Measurements from ENCODE around the gene FXR2. TPM values are rescaled to one million over a fixed set of nuclear protein-coding genes. Genes with fewer than 3 reads are reported as not detected.
"Not testable (repeated sequence)": the region's sequence is repeated elsewhere in the genome, so short reads cannot be mapped to it uniquely, and the experiment has no call there.

Gene FXR2
- total and polyA plus RNA-seq, 3 donors from 2014 or later, result 53.8 to 76.0 (median 60.3) TPM

DNA sequence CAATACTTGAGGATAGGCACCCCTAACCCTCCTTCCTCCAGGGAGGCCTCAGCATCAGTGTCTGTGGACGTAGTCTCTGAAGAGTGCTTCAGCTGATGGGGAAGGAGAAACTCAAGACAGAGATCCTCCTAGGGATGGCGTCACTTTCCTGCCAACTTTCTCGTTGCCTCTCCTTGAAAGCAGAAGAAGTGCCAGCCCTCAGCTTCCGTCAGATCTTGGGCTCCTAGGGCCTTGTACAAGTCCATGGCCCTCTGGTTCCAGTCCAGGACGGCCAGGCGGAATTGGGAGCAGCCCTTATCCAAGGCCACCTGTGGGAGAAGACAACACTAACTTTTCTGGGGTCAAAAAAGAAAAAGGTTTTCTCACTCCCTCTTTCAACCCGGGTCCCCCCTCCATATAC is 11.6 kb upstream of the FXR2 start:
- WGBS, 2 donors, result 45 to 54% methylated on average over 7 of the region's 7 CpGs
- peak; percentile 72 for DNase-seq
- H3K4me3 ChIP-seq, result no peak overlapping the region

DNA sequence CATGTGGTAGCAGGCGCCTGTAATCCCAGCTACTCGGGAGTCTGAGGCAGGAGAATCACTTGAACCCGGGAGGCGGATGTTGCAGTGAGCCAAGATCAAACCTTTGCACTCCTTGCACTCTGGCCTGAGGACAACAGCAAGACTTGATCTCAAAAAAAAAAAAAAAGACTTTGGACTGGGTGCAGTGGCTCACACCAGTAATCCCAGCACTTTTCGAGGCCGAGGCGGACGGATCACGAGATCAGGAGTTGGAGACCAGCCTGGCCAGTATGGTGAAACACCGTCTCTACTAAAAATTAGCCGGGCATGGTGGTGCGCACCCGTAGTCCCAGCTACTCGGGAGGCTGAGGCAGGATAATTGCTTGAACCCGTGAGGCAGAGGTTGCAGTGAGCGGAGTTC is 11.1 kb upstream of the FXR2 start:
- DNase-seq; intact Hi-C loops (cut with DNase I; ENCODE audit: low total_unique reads); H3K36me3 ChIP-seq (ENCODE audit: low read depth, missing control alignments); H3K27me3 ChIP-seq; H3K4me3 ChIP-seq; H3K9me3 ChIP-seq: not testable (repeated sequence)
- 91 to 97% methylated on average over 16 of the region's 16 CpGs for WGBS, 2 donors
- Histone ChIP-seq H3K27ac (peak overlapping the region in 1 of 2 donors; percentile 98), H3K4me1 (peaks cover 15% of the 10 kb centered on the region)

More for the DNA sequence above, 11.6 kb upstream of the FXR2 start:
- Histone ChIP-seq H3K36me3 (ENCODE audit: low read depth, missing control alignments) (no peaks in the 10 kb centered on the region), H3K4me1 (peaks cover 18% of the 10 kb centered on the region), H3K27me3 (no peaks in the 10 kb centered on the region), H3K9me3 (no peaks in the 10 kb centered on the region), H3K27ac (peak overlapping the region; percentile 96 to 98)
- intact Hi-C loops (cut with DNase I; ENCODE audit: low total_unique reads), result no loop called here
- TF ChIP-seq, protein P1, sequence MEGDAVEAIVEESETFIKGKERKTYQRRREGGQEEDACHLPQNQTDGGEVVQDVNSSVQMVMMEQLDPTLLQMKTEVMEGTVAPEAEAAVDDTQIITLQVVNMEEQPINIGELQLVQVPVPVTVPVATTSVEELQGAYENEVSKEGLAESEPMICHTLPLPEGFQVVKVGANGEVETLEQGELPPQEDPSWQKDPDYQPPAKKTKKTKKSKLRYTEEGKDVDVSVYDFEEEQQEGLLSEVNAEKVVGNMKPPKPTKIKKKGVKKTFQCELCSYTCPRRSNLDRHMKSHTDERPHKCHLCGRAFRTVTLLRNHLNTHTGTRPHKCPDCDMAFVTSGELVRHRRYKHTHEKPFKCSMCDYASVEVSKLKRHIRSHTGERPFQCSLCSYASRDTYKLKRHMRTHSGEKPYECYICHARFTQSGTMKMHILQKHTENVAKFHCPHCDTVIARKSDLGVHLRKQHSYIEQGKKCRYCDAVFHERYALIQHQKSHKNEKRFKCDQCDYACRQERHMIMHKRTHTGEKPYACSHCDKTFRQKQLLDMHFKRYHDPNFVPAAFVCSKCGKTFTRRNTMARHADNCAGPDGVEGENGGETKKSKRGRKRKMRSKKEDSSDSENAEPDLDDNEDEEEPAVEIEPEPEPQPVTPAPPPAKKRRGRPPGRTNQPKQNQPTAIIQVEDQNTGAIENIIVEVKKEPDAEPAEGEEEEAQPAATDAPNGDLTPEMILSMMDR (IDR thresholded peaks at IDR 0.05), result no peak
- TF ChIP-seq POLR2A (IDR thresholded peaks at IDR 0.05), result no peak

DNA sequence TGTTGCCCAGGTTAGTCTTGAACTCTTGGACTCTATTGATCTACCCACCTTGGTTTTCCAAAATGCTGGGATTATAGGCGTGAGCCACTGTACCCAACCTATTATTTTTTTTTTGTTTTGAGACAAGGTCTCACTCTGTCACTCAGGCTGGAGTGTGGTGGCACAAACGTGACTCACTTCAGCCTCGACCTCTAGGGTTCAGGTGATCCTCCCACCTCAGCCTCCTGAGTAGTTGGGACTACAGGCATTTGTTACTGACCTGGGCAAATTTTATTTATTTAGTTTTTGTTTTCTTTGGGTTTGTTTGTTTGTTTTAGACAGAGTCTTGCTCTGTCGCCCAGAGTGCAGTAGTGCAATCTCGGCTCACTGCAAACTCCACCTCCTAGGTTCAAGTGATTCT is 9.0 kb upstream of the FXR2 start:
- intact Hi-C loops (cut with DNase I; ENCODE audit: low total_unique reads), result no loop called here

DNA sequence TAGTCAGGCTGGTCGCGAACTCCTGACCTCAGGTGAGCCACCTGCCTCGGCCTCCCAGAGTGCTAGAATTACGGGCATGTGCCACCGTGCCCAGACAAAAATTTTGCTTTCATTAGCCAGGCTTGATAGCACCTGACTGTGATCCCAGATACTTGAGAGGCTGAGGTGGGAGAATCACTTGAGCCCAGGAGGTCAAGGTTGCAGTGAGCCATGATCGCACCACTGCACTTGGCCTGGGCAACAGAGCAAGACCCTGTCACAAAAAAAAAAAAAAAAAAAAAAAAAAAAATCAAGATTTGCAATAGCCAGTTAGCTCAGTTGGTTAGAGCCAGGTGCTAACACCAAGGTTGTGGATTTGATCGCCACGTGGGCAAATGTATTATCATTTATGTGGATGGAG is 6.1 kb upstream of the FXR2 start:
- intact Hi-C loops (cut with DNase I; ENCODE audit: low total_unique reads), result no loop called here
- Histone ChIP-seq H3K4me3 (no peak overlapping the region), H3K4me1 (peaks cover 3% of the 10 kb centered on the region), H3K9me3 (no peaks in the 10 kb centered on the region), H3K36me3 (ENCODE audit: low read depth, missing control alignments) (no peaks in the 10 kb centered on the region), H3K27ac (no peak overlapping the region), H3K27me3 (no peaks in the 10 kb centered on the region)
- DNase-seq, result no peak
- TF ChIP-seq POLR2A (IDR thresholded peaks at IDR 0.05), result no peak
- TF ChIP-seq, protein P1 (IDR thresholded peaks at IDR 0.05), result no peak
- 90 to 93% methylated on average over 8 of the region's 8 CpGs for WGBS, 2 donors

More for the DNA sequence above, 9.0 kb upstream of the FXR2 start:
- TF ChIP-seq, protein P1 (IDR thresholded peaks at IDR 0.05), result no peak
- TF ChIP-seq POLR2A (IDR thresholded peaks at IDR 0.05), result no peak
- H3K9me3 ChIP-seq, result no peaks in the 10 kb centered on the region
- WGBS, 2 donors, result 93 to 94% methylated on average over 5 of the region's 5 CpGs
- no peaks in the 10 kb centered on the region for H3K27me3 ChIP-seq
- peaks cover 15% of the 10 kb centered on the region for H3K4me1 ChIP-seq
- no peaks in the 10 kb centered on the region for H3K36me3 ChIP-seq (ENCODE audit: low read depth, missing control alignments)
- H3K4me3 ChIP-seq, result no peak overlapping the region
- no peak overlapping the region for H3K27ac ChIP-seq
- no peak for DNase-seq

DNA sequence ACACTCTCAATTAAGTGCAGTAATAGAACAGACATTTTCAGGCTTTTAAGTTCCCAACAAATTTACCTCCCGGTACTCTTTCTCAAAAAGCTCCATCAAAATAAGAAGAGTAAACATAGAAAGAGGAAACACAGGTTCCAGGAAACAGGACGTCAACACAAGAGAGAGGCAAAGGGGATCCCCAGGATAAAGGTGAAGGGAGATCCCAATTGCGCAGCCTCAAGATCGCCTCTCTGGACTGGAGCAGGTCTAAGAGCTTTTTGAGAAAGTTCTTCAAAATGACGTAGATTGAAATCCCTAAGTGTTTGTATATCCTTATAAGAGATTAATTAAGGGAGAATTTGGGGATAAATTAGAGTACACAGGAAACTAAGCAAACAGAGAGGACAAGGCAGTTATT is 3.9 kb upstream of the FXR2 start:
- no peaks in the 10 kb centered on the region for H3K36me3 ChIP-seq (ENCODE audit: low read depth, missing control alignments)
- intact Hi-C loops (cut with DNase I; ENCODE audit: low total_unique reads), result no loop called here
- peaks cover 5% of the 10 kb centered on the region for H3K4me1 ChIP-seq
- no peak overlapping the region for H3K27ac ChIP-seq
- no peak for DNase-seq
- H3K9me3 ChIP-seq, result no peaks in the 10 kb centered on the region
- TF ChIP-seq, protein P1 (IDR thresholded peaks at IDR 0.05), result no peak
- no peak for TF ChIP-seq POLR2A (IDR thresholded peaks at IDR 0.05)
- no peaks in the 10 kb centered on the region for H3K27me3 ChIP-seq
- no peak overlapping the region for H3K4me3 ChIP-seq
- whole genome bisulfite sequencing, 2 donors, result 82 to 88% methylated on average over 5 of the region's 5 CpGs

Measured in testis (tissue), 3 donors.